Endometrial microvascular endothelial cells (primary cell): ENCODE data around the gene SIVA1. TPM values are rescaled to one million over a fixed set of nuclear protein-coding genes. Genes with fewer than 3 reads are reported as not detected.
"Not testable (repeated sequence)": the region's sequence is repeated elsewhere in the genome, so short reads cannot be mapped to it uniquely, and the experiment has no call there.

ENCODE experiments used
- in situ Hi-C: cut with HindIII; loops from 2 replicates; pipeline ENCODE4 v1.10.0; 2017; ENCODE audit warnings: low sequenced_read_pairs, low pct_unique_long_range_greater_than_20kb; ENCODE audit errors: inconsistent ontology term
- total RNA-seq: library from RNA; depleted of rRNA; stranded (reverse); fragments of >200 nt; gene quantifications from one replicate; pipeline ENCODE4 v1.2.3, GENCODE V29; 2015; ENCODE audit errors: inconsistent ontology term

SIVA1 gene
- total RNA-seq, 1 donor from 2014 or later: 250 TPM

- in situ Hi-C loops: no loop called here
Measured at GRCh38 chr14:104718147-104718546, 34.8 kb upstream of the SIVA1 start.

DNA sequence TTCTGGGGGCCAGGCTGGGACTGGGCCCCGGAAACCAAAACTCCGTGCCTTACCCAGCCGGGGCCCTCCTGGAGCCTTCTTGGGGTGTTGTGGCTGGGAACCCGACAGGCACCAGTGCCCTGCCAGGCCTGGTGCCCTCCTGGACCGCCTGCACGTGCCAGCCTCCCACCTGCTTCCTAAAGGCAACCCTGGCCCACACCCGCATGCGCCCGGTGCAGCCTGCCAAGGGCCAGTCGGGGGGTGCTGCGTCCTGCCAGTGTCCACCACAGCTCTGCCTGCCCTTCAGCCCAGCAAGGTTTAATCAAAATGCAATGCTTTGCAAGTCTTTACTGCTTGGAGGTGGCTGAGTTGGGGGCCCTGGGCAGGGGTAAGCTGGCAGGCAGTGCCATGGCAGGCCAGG is 34.1 kb upstream of the SIVA1 start:
- in situ Hi-C loops: no loop called here

DNA sequence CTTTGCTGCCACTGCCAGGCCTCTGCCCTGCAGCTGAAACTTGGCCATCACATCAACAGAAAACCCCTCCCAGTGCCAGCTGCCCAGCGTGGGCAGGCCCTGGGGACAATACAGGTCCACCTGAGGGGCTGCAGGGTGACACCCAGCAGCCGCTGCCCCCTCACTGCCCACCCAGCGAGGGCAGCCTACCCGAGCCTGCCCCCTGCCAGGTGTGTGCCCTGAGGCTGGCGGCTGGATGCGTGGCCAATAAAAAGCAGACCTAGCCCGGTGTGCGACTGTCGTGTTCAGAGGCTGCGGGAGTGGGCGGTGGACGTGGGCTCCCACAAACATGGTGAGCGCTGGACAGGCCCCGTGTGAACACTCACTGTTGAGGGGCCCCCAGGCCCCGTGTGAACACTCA is 33.6 kb upstream of the SIVA1 start:
- in situ Hi-C loops: no loop called here

DNA sequence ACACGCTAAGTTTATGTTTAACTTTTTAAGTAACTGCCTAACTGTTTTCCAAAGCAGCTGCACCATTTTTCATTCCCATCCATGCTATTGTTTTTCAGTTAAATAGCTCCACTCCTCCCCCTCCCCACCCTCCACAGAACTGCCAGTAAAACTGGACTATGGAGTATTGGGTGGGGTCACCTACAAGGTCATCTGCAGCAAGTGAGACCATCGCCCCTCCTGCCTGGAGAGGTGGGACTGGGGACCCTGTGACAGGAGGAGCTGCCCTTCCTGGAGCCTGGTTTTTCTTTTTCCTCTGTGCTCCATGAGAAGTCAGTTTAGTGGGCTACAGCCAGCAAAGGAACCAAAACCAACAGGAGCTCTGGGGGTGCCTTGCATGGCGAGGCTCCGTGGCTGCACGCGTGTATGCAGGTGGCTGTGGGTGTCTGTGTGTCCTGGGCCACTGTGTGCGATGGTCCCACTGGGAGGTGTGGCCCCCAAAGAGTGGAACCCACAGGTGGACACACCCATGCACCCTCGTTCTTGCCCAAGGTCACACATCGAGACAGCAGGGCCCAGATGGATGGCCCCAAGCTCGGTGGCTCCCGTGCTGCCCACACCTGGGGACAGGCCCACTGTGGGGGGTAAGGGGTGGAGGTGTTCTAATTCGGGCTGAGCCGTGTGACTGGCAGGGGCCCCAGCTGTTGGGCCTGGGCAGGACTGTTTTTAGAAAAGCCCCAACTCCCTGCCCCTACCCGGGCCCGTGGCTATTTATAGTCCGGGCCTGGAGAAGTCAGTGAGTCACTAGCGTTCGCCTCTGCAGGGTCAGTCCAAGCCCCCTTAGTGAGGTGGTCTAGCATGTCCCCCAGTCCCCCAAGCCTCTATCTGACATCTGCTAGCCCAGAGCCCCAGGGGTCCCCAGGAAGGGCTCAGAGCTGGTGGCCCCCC is 31.2 kb upstream of the SIVA1 start:
- in situ Hi-C loops: no loop called here

GRCh38 chr14:104722938-104723650 is 29.9 kb upstream of the SIVA1 start:
- in situ Hi-C loops: no loop called here

DNA sequence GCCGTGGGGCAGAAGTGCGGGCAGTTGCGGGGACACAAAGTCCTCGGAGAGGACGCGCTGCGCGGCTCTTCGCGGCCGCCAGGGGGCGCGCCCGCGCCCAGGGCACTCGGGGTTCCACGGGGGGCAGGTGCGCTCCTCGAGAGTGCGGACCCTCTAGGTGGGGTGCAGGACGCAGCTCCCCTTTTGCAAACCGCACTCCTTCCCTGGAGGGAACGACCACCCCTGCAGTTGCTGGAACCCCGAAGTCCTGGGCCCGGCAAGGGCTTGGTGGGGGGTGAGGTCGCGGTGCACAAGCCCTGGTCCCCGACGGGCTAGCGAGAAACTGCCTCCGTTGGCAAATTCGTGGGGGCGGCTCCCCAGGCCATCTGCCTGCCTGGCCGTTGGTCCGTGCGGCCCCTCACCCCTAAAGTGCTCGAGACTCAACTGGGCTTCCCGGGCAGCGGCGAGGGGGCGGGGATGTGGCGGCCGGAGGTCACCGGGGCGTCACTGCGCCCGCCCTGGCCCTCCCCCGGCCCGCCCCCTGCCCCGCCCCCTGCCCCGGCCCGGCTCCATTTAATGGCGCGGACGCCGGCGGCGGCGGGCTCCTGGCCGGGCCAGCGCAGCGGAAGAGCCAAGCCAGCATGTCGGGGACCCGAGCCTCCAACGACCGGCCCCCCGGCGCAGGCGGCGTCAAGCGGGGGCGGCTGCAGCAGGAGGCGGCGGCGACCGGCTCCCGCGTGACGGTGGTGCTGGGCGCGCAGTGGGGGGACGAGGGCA is 29.1 kb upstream of the SIVA1 start, which contains the start of gene ADSS1:
Gene ADSS1 (plus strand): TSS at position 579 of the 756 bp plus-strand sequence. CDS start 42 bp downstream, at position 621.
- in situ Hi-C loops: no loop called here

DNA sequence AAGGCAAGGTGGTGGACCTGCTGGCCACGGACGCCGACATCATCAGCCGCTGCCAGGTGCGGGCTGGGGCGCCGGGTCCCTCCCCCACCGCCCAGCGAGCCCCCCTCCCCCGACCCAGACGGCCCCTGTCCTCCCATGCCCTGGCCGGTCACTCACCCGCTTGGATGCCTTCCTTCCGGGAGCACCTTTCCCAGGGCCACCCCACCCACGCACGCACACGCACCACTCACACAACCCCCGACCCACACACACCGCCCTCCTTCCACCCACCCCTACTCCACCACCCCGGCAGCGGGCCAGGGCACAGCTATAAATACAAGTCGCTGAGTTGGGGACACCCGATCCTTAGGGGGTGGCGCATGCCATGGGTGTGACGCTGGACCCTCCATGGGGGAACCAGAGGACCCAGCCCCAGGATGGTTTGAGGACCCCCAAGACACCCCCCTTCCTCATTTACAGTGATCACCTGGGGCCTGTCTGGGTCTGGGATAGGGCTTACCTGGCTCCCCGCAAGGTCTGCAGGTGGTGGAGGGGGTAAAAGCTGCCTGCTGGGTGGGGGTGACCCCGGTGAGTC is 28.5 kb upstream of the SIVA1 start:
- in situ Hi-C loops: no loop called here

DNA sequence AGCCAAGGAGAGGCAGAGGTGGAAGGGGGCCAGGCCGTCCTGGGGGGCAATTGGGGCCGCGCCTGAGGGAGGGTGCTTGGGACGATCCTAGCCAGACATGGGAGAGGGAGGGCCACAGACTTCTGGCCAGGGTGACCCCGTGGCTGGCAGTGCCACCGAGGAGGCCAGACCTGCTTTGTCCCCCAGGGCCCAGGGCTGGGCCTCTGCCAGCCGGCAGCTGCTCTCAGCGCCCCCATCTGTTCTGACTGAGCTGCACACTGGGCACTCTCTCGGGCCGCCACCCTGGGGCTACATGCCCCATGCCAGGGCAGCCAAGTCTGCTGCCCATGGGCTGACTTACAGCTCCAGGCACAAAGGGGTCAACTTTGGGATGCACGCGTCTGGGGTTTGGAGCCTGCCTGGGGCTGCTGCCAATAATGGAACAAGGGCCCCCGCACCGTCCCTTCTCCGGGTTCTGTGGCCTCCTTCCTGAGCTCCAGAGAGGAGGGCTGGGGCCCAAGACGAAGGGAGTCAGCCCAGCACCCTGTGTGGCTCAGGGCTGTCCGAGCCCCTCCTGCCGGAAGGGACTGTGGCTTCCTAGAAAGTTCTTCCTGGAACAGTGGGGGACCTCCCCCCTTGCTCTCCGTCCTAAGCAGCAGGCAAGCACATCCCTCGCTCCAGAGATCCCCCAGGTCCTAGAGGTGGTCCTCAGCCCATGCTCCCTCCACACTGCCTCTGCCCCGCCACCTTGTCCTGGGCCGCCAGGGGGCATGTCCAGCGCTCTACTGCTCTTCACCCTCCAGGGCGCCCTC is 27.8 kb upstream of the SIVA1 start:
- in situ Hi-C loops: no loop called here

- in situ Hi-C loops: no loop called here
Measured at GRCh38 chr14:104725772-104726548, 27.0 kb upstream of the SIVA1 start.

DNA sequence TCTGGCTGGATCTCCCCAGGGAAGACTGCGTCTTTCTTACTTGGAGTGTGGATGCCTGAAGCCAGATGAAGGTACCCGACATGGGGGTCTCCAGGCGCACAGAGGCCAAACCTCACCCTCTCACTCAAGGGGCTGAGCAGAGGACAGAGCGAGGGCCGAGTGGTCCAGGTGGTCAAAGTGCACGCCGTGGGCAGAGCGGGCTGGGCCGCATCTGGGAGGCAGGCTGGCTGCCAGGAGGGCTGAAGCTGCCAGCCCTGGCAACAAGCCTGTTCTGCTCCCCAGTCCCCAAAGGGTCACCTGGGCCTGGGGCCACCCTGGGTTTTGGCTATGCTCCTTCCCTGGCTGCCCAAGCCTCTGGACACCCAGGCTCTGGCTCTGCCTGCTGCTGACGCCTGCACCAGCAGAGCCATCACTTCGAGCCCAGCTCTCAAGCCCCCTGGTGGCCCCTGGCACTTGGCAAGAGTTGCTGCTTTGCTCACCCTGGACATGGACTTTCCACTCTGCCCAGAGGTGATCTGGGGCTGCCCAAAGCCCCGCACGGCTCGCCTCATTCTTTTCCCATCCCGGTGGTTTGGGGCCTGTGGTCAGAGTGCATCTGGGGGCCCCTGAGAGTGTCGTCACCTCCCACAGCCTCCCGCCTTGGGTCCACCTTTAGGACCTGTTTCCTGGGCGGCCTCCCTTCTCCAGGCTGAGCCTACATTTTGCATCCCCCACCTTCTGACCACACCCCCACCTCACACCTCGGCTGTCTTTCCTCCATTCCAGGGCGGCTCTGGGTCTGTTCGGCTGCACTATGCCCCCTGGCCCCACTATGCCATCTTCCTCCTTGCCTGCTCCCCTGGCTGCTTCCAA is 26.1 kb upstream of the SIVA1 start:
- in situ Hi-C loops: no loop called here

GRCh38 chr14:104728631-104729030 is 24.3 kb upstream of the SIVA1 start:
- in situ Hi-C loops: no loop called here

DNA sequence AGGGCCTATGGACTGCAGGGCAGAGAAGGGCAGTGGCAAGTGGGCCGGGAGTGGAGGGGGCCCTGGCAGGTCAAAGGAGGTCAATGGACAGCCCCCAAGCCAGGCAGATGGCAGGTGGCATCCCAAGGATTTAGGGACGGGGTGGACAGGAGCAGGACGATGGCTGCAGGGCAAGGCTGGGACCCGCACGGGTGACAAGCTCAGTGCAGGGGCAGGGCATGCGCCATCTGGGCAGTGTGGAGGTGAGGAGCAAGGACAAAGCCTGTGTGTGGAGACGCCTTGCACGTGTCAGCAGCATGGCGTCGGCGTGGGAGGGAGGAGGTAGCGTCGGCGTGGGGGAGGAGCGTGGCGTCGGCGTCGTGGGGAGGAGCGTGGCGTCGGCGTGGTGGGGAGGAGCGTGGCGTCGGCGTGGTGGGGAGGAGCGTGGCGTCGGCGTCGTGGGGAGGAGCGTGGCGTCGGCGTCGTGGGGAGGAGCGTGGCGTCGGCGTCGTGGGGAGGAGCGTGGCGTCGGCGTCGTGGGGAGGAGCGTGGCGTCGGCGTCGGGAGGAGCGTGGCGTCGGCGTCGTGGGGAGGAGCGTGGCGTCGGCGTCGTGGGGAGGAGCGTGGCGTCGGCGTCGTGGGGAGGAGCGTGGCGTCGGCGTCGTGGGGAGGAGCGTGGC is 23.6 kb upstream of the SIVA1 start:
- in situ Hi-C loops: not testable (repeated sequence)

- in situ Hi-C loops: no loop called here
Measured at GRCh38 chr14:104729835-104730181, 23.1 kb upstream of the SIVA1 start.

DNA sequence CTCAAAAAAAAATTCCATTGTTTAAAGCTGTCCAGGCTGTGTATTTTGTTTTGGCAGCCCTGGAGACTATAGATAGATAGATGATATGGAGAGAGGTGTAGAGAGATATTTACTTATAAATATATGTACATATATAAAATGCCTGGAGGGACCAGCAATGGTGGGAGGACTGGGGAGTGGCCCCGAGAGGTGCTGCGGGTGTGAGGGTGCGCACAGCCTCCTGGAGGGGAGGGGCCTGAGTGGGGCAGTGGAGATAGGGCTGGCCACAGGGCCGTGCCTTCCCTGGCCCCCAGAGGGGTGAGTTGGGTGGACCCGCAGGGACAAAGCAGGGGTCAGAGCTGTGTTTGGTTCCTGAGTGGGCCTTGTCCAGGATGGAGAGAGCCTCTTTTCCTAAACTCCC is 22.5 kb upstream of the SIVA1 start:
- in situ Hi-C loops: no loop called here

DNA sequence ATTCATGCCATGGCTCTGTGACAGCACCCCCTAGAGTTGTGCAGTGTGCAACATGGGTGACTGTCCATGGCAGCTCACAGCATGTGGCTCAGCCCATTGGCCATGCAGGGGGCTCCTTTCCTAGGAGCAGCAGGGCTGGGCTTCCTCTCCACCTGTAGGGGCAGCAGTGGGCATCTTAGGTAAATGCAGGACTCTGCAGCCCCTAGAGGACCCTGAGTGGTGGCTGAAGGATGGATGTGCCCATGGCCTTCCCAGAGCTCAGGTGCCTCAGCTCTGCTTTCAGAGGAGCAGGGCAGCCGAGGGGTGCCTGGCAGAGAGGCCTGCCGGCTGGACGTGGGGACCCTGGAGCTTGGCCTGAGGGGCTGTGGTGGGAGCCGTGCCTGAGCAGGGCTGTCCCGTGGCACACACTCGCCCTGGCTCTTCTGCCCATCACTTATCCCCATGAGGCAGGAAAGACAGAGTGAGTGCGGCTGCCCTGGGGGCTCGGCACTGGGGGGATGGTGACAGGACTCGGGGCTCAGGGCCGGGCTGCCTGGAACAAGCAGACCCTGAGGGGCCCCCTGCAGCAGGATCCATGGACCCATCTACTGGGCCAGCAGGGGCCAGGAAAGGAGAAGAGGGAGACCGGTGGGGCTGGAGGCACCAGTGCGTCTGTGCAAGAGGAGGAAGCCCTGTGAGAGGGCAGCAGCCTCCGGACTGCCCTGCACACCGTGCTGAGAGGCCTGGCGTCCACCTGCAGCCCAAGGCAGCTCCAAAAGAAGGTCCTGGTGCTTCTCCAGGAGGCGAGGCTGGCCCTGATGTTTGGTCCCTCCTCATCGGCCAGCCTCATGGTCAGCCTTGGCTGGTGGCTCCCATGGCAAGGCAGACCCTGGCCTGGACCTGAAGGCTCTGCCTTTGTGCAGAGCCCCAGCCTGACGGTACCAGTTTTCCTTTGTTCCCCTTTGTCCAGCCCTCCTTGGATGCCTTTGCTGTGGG is 21.3 kb upstream of the SIVA1 start:
- in situ Hi-C loops: no loop called here
